ENCODE data around the gene RTL10. TPM values are rescaled to one million over a fixed set of nuclear protein-coding genes. Genes with fewer than 3 reads are reported as not detected.

The RTL10 gene
- total RNA-seq, 1 donor = 22.9 TPM

DNA sequence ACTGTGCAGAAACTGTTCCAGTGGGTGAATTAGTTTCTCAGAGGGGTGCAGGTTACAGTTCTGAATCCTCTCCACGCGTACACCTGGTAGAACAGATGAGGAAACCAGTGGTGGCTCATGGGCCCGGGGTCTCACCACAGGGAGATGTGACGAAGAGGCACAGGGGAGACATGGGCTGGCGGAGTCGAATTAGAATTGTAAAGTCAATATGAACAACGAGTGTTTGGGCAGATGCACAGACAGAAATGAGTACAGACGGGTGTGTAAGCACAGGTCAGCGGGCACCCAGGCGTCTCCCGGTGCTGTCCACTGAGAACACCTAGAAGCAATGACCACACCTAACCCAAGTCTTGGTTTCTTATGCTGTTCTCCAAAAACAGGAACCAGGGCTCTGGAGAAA lies 41.8 kb downstream of the RTL10 start:
- DNase-seq (ENCODE audit: low read depth in 2 of 3, low spot score in 2 of 3) = no peak

DNA sequence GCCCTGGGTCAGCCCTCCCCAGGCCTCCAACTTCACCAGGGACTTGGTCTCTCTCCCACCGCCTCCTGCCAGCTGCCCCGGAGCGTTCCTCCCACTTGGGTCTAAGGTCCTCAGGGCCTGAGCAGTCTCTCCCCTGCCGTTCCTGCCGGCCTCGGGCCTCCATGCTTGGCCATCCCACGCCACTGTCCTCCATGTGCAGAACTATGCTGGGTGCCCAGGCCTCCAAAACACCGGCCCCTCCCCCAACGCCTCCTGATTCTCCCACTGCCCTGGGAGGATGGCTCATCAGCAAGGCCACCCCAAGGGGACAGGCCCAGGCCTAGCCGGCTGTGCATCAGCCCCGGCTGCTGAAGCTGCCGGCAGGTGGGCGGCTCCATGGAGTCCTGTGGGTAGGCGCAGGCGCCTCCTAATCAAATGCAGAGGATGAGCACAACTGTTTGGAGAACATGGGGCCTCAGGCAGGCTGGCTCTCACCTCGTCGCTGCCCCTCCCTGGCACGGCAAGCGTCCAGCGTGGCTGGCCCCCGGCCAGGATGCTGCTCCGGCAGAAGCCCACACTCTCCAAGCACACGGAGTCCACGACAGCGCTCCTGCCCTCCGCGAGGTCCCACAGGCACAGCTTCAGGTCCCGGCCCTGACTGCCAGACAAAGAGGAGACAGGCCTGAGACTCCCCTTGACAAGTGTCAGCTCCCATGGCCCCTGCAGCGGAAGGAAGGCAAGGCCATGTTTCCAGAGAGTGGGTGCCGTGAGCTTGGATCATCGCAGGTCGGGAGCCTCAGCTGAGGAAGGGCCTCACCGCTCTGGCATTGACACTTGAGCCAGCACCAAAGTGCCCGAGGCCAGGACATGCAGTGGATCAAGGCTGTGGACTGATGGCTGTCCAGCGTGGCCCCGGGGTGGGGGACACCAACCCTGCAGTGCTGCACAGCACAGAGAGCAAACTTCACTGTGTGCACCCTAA lies 42.6 kb downstream of the RTL10 start:
- DNase-seq (ENCODE audit: low read depth in 2 of 3, low spot score in 2 of 3) = no peak

DNA sequence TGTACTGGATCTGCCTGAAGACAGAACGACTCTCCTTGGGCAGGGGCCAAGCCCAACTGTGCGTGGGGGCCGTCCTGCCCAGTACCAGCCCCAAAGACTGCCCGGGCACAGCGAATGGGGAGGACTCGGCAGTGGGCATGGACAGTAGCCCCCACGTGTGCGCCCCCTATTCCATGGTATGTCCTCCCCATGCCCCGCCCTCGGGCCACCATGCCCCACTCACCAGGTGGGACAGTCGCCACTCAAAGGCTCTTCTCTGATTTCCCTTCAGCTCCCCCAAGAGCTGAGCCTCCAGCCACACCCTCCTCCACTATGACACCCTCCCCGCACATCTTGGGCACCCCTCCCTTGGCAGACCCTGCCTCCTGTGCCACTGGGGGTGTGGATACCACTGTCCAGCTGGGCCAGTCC lies 43.5 kb downstream of the RTL10 start:
- DNase-seq (ENCODE audit: low read depth in 2 of 3, low spot score in 2 of 3) = no peak

DNA sequence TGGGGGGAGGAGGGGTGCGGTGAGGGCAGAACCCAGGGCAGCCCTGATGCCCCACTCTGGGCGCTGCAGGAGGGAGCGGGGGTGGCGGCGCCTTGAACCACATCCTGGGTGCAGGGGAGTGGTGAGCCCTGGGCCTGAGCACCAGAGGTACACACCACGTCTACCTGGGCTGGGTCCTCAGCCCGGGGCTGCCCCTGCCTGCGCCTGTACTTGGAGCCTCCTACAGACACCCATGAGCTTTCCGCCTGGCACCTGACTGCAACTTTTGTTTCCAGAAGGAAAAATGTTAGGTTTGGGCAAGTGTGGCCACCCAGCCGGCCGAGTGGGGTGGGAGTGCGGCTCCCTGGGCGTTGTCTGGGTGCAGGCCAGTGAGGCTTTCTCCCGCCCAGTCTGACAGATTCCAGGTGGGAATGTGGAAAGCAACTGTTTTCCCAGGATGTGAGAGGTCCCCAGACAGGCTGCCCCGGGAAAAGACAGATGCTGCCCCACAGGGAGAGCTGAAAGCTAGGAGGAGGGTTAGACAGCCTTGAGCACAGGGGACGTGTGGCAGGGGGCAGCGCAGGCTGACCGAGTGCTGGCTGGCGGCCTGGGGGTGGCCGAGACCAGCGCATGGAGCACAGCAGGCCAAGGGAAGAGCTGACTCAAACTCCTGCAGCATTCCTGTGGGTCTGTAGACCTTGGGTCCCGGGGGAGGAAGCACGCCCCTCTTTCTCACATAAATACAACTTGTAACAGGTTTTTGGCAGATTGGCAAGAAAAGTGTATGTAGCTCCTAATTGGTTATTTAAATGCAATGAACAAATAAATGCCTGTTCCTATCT lies 44.1 kb downstream of the RTL10 start:
- DNase-seq (ENCODE audit: low read depth in 2 of 3, low spot score in 2 of 3) = no peak

DNA sequence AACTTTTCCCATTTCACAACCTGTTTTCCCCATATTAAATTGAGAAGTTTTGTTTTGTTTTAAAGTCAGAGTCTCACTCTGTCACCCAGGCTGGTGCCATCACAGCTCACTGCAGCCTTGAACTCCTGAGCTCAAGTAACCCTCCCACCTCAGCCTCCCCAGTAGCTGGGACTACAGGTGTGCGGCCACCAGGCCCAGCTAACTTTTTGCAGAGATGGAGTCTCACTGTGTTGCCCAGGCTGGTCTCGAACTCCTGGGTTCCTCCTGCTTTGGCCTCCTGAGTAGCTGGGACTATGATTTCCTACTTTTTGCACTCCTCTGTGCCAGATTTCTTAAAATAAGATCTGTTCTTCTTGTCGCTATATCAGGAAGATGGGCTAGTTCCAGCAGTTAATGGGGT lies 44.9 kb downstream of the RTL10 start:
- DNase-seq (ENCODE audit: low read depth in 2 of 3, low spot score in 2 of 3) = no peak

DNA sequence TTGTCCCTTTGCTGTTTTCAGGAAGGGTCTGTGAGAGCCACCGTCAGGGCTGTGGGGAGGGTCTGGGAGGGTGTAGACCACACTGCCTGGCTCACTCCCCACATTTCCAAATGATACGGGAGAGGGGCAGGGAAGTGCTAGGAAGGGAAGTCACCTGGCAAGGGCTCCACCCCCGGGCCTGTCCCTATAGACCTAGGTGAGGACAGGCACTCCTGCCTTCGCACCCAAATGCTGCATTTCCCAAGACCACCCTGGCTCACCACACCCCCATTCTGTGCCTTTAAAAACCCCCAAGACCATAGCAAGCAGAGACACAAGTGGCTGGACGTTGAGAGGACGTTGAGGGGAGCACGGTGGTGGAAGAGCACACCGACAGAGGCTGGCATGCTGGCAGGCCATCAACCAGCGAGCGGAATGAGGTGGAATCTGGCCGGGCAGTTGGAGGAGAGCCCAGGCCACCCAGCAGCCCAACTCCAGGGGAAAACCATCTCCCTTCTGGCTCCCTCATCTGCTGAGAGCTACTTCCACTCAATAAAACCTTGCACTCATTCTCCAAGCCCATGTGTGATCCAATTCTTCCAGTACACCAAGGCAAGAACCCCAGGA lies 45.7 kb downstream of the RTL10 start:
- no peak for DNase-seq (ENCODE audit: low read depth in 2 of 3, low spot score in 2 of 3)

DNA sequence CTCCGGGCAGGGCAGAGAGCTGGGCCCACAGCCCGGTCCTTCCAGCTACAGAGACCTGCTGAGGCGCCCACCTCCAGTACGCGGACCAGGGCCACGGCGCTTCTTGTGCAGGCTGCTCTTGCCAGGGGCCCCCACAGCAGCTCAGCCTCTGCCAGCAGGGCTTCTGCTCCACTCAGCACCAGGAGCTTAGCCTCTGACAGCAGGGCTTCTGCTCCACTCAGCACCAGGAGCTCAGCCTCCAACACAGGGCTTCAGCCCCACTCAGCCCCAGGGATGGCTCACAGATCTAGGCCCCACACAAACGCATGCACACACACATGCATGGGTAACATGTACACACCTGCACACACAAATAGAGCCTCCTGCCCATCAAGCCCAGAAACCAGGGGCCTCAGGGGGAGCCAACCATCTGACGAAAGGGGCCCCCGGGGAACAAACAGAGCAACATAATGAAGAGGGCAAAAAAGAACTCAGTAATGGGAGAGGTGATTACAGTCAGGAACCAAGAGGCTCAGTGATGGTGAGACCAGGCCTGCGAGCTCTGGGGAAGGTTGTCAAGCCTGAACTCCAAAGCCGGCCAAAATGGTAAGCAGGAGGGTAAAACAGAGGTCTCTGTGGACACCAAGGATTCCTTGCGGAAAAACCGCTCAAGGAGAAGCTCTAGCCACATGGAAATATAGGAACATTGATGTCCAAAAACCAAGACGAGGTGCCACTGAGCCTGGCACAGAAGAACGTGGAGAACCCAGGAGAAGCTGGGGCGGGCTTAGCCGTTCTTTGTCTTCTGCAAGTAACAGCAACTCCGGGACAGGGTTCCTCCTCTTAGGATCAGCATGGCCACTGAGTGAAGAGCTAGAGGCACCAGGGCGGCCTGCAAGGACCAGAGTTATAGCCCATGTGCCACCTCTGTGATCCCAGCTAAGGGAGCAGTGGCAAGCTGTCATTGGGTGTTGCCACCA lies 46.5 kb downstream of the RTL10 start:
- no peak for DNase-seq (ENCODE audit: low read depth in 2 of 3, low spot score in 2 of 3)

DNA sequence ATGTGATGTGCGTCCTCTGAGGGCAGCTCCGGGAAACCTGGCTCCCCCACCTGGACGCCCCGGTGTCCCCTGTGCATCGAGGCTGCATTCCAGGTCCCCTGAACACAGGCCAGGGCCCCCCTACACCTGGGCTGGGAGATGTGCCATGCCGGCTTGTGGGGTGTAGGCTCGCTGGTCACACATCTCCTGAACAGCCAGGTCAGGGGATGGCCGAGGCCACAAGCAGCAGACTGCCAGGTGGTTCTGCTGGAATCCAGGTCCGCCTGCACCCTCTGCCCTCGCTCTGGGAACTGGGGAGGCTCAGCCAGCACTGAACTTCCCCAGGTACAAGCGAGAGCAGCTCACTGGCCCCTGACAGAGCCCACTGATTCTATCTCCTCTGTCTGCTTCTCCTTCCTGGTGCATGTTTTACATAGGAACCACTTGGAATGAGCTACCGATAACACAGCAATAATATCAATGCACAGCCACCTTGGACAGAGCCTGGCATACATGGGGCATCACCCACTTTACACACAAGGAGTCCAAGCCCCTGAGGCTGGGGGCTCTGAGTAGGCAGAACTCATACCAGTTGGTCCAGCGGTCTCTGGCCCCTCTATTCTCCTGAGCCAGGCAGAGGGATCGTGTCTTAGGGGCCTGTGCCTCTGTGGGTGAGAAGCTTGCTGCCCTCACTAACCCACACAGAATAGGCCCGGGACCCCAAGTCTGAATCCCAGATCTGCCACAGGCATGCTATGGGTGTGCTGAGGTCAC lies 47.3 kb downstream of the RTL10 start:
- no peak for DNase-seq (ENCODE audit: low read depth in 2 of 3, low spot score in 2 of 3)

DNA sequence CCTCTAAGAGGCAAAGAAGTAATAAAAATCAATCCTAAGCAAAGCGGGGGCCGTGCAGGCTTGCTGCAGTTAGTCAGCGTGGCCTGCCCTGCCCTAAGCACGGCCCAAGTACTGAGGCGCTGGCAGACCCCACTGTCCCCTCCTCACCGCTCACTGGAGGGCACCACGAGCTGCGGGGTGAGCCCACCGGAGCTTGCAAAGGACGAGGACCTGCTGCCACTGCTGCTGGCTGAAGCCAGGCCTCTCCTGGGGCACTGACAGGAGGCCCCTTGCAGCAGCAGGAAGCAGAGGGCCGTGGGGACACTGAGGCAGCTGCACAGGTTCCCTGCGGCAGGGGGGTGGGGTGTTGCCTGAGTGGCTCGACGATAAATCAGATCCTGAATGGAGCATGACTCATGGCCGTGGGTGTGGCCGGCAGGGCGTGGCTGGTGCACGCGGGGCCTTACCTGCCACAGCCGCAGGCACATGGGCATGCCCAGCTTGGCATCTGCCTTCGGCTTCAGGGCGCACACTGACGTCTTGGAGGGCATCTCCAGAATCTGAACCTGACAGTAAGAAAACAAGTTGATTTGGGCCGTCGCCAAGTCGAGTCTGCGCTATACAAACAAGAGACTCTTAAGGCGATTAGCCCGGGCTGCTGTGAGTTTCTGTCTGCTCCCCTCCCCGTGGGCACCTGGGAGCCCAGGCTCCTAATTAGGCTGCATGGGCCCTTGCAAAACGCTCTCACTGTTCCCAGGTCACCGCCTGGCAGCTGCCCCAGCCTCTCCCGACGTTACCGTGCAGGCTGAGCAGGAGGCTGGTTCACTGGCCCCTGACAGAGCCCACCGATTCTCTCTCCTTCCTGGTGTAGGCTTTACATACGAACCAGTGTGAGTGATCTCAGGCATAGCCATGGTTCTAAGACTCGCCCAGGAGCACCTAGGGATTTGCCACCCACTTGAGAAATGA lies 48.2 kb downstream of the RTL10 start:
- no peak for DNase-seq (ENCODE audit: low read depth in 2 of 3, low spot score in 2 of 3)

DNA sequence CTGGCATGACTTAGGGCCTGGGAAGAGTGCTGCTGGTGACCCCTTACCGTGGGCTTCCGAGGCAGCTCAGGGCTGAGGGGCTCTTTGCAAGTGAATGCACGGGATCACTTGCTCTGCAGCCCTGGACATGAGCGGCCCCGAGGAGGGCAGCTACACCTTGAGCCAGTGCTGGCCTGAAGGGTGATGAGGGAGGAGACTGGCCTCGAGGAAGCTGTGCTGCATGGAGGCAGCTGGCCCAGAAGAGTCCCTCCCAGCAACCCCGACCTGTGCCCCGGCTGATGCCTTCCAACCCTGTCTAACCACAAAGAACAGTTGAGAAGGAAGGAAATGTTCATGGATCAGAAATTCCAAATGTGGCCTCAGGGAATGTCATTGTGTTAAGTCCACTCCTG lies 48.9 kb downstream of the RTL10 start:
- no peak for DNase-seq (ENCODE audit: low read depth in 2 of 3, low spot score in 2 of 3)

Other genes starting within 250 kb of the RTL10 start
- gene SEPTIN5, start 140.4 kb downstream of the RTL10 start, total RNA-seq = 79.4 TPM
- 11.0 TPM for gene GP1BB, start 131.3 kb downstream of the RTL10 start, total RNA-seq
- gene TBX1, start 94.1 kb downstream of the RTL10 start, total RNA-seq = not detected
- gene GNB1L, start within 50 bp of the RTL10 start, total RNA-seq = 10.0 TPM
- 416 TPM for gene COMT, start 86.9 kb upstream of the RTL10 start, total RNA-seq
- 31.5 TPM for gene TXNRD2, start 86.9 kb upstream of the RTL10 start, total RNA-seq
- 60.9 TPM for gene ARVCF, start 161.9 kb upstream of the RTL10 start, total RNA-seq
- gene TANGO2, start 166.2 kb upstream of the RTL10 start, total RNA-seq = 63.6 TPM
- gene DGCR8, start 225.4 kb upstream of the RTL10 start, total RNA-seq = 29.6 TPM